NCI-H446 (cell line): ENCODE data around the gene TMEM263.

Source experiments
- DNase-seq, 2 experiments: peaks; one replicate each; lab custom pipeline; 2025; lab: John Stamatoyannopoulos, UW

Gene TMEM263

GRCh38 chr12:106950591-106950990 is 5.1 kb upstream of the TMEM263 start:
- DNase-seq = no peak

GRCh38 chr12:106953352-106954250 is 2.1 kb upstream of the TMEM263 start:
- no peak for DNase-seq

- no peak for DNase-seq
Measured at GRCh38 chr12:106954462-106955376, 988 bp upstream of the TMEM263 start.

- DNase-seq = peak in 1 of 2 experiments; percentile 66
Measured at GRCh38 chr12:106956048-106956578, 406 bp downstream of the TMEM263 start.

GRCh38 chr12:106957583-106957982 is 1.9 kb downstream of the TMEM263 start:
- no peak for DNase-seq

- no peak for DNase-seq
Measured at GRCh38 chr12:106960443-106960842, 4.7 kb downstream of the TMEM263 start.

GRCh38 chr12:106962286-106962685 is 6.6 kb downstream of the TMEM263 start:
- DNase-seq = no peak

GRCh38 chr12:106964526-106964925 is 8.8 kb downstream of the TMEM263 start:
- DNase-seq = no peak

- DNase-seq = no peak
Measured at GRCh38 chr12:106971065-106971464, 15.4 kb downstream of the TMEM263 start.

GRCh38 chr12:106973545-106973944 is 17.8 kb downstream of the TMEM263 start:
- no peak for DNase-seq

- no peak for DNase-seq
Measured at GRCh38 chr12:106974511-106974910, 18.8 kb downstream of the TMEM263 start.

GRCh38 chr12:106975098-106975497 is 19.4 kb downstream of the TMEM263 start:
- DNase-seq = no peak

GRCh38 chr12:106975993-106976658 is 20.4 kb downstream of the TMEM263 start:
- peak; percentile 24 to 30 for DNase-seq

GRCh38 chr12:106976668-106977067 is 21.0 kb downstream of the TMEM263 start:
- DNase-seq = peak; percentile 18 to 45

- DNase-seq = peak; percentile 34 to 85
Measured at GRCh38 chr12:106978035-106978800, 22.5 kb downstream of the TMEM263 start.

- no peak for DNase-seq
Measured at GRCh38 chr12:106980944-106981343, 25.2 kb downstream of the TMEM263 start.

GRCh38 chr12:106981788-106982187 is 26.1 kb downstream of the TMEM263 start:
- DNase-seq = no peak

- DNase-seq = no peak
Measured at GRCh38 chr12:106982229-106982628, 26.5 kb downstream of the TMEM263 start.

- DNase-seq = no peak
Measured at GRCh38 chr12:106984588-106985137, 29.0 kb downstream of the TMEM263 start.

GRCh38 chr12:106985479-106985878 is 29.8 kb downstream of the TMEM263 start:
- DNase-seq = no peak

- no peak for DNase-seq
Measured at GRCh38 chr12:106986135-106986534, 30.4 kb downstream of the TMEM263 start.
